ENCODE data around the gene SMAD1.
A peak's percentile ranks its signal among the peaks of the same experiment; 100 is the strongest.
"Not testable (repeated sequence)": the region's sequence is repeated elsewhere in the genome, so short reads cannot be mapped to it uniquely, and the experiment has no call there.

SMAD1 gene

GRCh38 chr4:145530662-145531061 lies 49.0 kb downstream of the SMAD1 start:
- DNase-seq: no peak

GRCh38 chr4:145531223-145531622 lies 49.6 kb downstream of the SMAD1 start:
- peak; percentile 41 for DNase-seq

GRCh38 chr4:145531859-145532258 lies 50.2 kb downstream of the SMAD1 start:
- DNase-seq: no peak

GRCh38 chr4:145533001-145533400 lies 51.3 kb downstream of the SMAD1 start:
- DNase-seq: no peak

- DNase-seq: not testable (repeated sequence)
Observed at GRCh38 chr4:145533415-145533814, 51.8 kb downstream of the SMAD1 start.

GRCh38 chr4:145533961-145534360 lies 52.3 kb downstream of the SMAD1 start:
- DNase-seq: no peak

GRCh38 chr4:145535202-145535601 lies 53.5 kb downstream of the SMAD1 start:
- no peak for DNase-seq

- no peak for DNase-seq
Observed at GRCh38 chr4:145536044-145536443, 54.4 kb downstream of the SMAD1 start.

GRCh38 chr4:145538596-145538995 lies 56.9 kb downstream of the SMAD1 start:
- no peak for DNase-seq

- no peak for DNase-seq
Observed at GRCh38 chr4:145539671-145540070, 58.0 kb downstream of the SMAD1 start.

- DNase-seq: no peak
Observed at GRCh38 chr4:145540235-145540634, 58.6 kb downstream of the SMAD1 start.

GRCh38 chr4:145541346-145541745 lies 59.7 kb downstream of the SMAD1 start:
- DNase-seq: no peak

GRCh38 chr4:145545031-145545430 lies 63.4 kb downstream of the SMAD1 start:
- DNase-seq: no peak

- no peak for DNase-seq
Observed at GRCh38 chr4:145545538-145546174, 64.0 kb downstream of the SMAD1 start.

GRCh38 chr4:145546175-145546915 lies 64.7 kb downstream of the SMAD1 start:
- DNase-seq: no peak

GRCh38 chr4:145551660-145552059 lies 70.0 kb downstream of the SMAD1 start:
- DNase-seq: no peak

GRCh38 chr4:145552181-145552822 lies 70.6 kb downstream of the SMAD1 start:
- no peak for DNase-seq

- DNase-seq: no peak
Observed at GRCh38 chr4:145553375-145553774, 71.7 kb downstream of the SMAD1 start.

- no peak for DNase-seq
Observed at GRCh38 chr4:145554691-145555090, 73.0 kb downstream of the SMAD1 start.

GRCh38 chr4:145557720-145558119 lies 76.1 kb downstream of the SMAD1 start:
- DNase-seq: peak; percentile 15

- DNase-seq: no peak
Observed at GRCh38 chr4:145563293-145563985, 81.8 kb downstream of the SMAD1 start.

GRCh38 chr4:145564540-145564939 lies 82.9 kb downstream of the SMAD1 start:
- DNase-seq: no peak

GRCh38 chr4:145565328-145565727 lies 83.7 kb downstream of the SMAD1 start:
- DNase-seq: no peak

Data from NCI-H524 treated with DMSO at 0.1 percent for 48 hours (cell line).